Esophagus muscularis mucosa (tissue), 4 donors: ENCODE data around the gene PRMT9. TPM values are rescaled to one million over a fixed set of nuclear protein-coding genes. Genes with fewer than 3 reads are reported as not detected.

ENCODE experiments used
- DNase-seq: peaks from one replicate; pipeline ENCODE4 v3.0.0-alpha.2; 2017; ENCODE audit errors: extremely low spot score
- H3K27ac ChIP-seq, 4 donors: fragments of 200-600 bp; sonication (generic); replicated peaks in 1 of 4; 1 replicate in 3 of 4; 2 replicates in 1 of 4; pipeline ENCODE4 v1.5.1; 2016 to 2019; ENCODE audit warnings: mild to moderate bottlenecking in 1 of 4
- H3K27me3 ChIP-seq, 4 donors: fragments of 200-600 bp; sonication (generic); one replicate each; pipeline versions ENCODE4 v1.5.1 to v1.6.0; 2016 to 2019
- H3K36me3 ChIP-seq, 4 donors: fragments of 200-600 bp; sonication (generic); one replicate each; pipeline ENCODE4 v1.5.1; 2016 to 2019
- H3K4me1 ChIP-seq, 4 donors: fragments of 200-600 bp; sonication (generic); one replicate each; pipeline ENCODE4 v1.5.1; 2016 to 2019
- H3K4me3 ChIP-seq, 4 donors: fragments of 200-600 bp; sonication (generic); 1 replicate in 2 of 4; 2 replicates in 2 of 4; pipeline ENCODE4 v1.5.1; 2016 to 2019; ENCODE audit warnings: mild to moderate bottlenecking in 4 of 4, moderate library complexity in 1 of 4
- H3K9me3 ChIP-seq, 4 donors: fragments of 200-600 bp; sonication (generic); 1 replicate in 3 of 4; 2 replicates in 1 of 4; pipeline ENCODE4 v1.5.1; 2016 to 2019
- EP300 ChIP-seq: sonication (generic); formaldehyde crosslinking; IDR thresholded peaks from one replicate; pipeline ENCODE4 v1.6.1; 2017; ENCODE audit warnings: antibody characterized with exemption
- POLR2A ChIP-seq: fragments of 450-650 bp; IDR thresholded peaks from one replicate; pipeline ENCODE4 v1.6.1; 2017; ENCODE audit warnings: antibody characterized with exemption, moderate library complexity, mild to moderate bottlenecking, low read depth
- POLR2AphosphoS5 ChIP-seq, 2 donors: sonication (generic); formaldehyde crosslinking; IDR thresholded peaks; one replicate each; pipeline ENCODE4 v1.6.1; 2017; ENCODE audit warnings: antibody characterized with exemption in 2 of 2
- WGBS: methylation state at CpG from one replicate; pipeline ENCODE4 v1.1.5; 2018; 5-methylcytosine and 5-hydroxymethylcytosine counted together
- intact Hi-C: fragments of 100-400 bp; cut with DNase I; formaldehyde crosslinking; loops from one replicate; pipeline ENCODE4 v1.15.1; 2023
- total RNA-seq, 4 donors: library from RNA; depleted of rRNA; stranded (reverse); fragments of >200 nt; gene quantifications; one replicate each; pipeline versions ENCODE4 v1.1.0 to v1.2.1, GENCODE V29; 2016
- TF ChIP-seq, protein P1 (sequence below), 3 experiments: fragments of 200-600 bp in 2 of 3; fragments of 450-650 bp in 1 of 3; sonication (generic) in 2 of 3; IDR thresholded peaks; one replicate each; pipeline ENCODE4 v1.5.1; 2017 to 2019; ENCODE audit warnings: antibody characterized with exemption in 3 of 3, mild to moderate bottlenecking in 2 of 3, moderate library complexity in 1 of 3

PRMT9 gene
- total RNA-seq, 4 donors from 2014 or later, result 4.1 to 7.5 (median 6.4) TPM

DNA sequence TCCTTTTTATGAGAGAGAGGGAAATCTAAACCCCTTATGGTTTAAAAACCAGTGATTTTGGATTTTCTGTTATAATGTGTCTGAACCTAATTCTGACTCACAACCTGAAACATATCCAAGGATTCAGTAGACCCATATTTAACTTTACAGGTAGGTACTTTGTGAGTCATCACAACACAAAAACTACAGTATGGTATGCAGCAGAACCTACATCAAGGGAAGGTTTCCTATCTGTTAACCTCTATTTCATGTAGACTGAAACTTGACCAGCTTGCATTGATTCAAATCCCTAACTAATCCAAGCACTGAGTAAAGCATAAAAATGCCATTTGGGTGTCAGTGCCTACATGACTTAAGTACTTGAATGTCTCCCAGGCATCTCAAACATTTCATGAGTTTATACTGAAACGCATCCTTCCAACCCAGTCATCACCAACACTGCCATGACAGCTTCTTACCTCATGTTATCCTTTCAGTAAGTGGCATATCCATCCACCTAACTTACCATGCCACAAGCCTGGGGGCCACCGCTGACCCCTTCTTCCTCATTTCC is 43.6 kb upstream of the PRMT9 start:
- H3K27me3 ChIP-seq, result no peaks in the 10 kb centered on the region
- intact Hi-C loops, result no loop called here
- DNase-seq, result no peak
- no peaks in the 10 kb centered on the region for H3K36me3 ChIP-seq
- no peak overlapping the region for H3K4me3 ChIP-seq
- no peaks in the 10 kb centered on the region for H3K9me3 ChIP-seq
- H3K4me1 ChIP-seq, result peaks cover 0 to 7% (median 6%) of the 10 kb centered on the region in 4 donors
- 90% methylated on average over 2 of the region's 2 CpGs for WGBS
- TF ChIP-seq POLR2A, result no peak
- no peak overlapping the region for H3K27ac ChIP-seq

DNA sequence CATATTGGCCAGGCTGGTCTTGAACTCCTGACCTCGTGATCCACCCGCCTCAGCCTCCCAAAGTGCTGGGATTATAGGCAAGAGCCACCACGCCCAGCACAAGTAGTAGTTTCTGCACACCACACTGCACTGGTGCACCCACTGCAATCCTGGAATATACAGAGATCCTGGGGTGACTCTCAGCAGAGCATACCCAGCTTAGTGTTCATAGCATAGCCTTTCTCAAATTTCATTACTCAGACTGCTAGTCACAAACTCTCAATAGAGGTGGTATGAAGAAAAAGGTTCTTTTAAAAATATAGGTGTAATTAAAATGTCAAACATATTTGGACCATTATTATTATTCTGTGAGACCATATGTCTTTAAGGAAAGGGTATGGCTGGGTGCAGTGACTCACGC is 41.7 kb upstream of the PRMT9 start:
- Histone ChIP-seq H3K9me3 (no peaks in the 10 kb centered on the region), H3K27me3 (no peaks in the 10 kb centered on the region), H3K27ac (no peak overlapping the region), H3K4me3 (no peak overlapping the region), H3K36me3 (no peaks in the 10 kb centered on the region), H3K4me1 (no peaks in the 10 kb centered on the region)
- no peak for DNase-seq
- intact Hi-C loops, result no loop called here
- WGBS, result 97% methylated on average over 4 of the region's 4 CpGs
- TF ChIP-seq, protein P1, sequence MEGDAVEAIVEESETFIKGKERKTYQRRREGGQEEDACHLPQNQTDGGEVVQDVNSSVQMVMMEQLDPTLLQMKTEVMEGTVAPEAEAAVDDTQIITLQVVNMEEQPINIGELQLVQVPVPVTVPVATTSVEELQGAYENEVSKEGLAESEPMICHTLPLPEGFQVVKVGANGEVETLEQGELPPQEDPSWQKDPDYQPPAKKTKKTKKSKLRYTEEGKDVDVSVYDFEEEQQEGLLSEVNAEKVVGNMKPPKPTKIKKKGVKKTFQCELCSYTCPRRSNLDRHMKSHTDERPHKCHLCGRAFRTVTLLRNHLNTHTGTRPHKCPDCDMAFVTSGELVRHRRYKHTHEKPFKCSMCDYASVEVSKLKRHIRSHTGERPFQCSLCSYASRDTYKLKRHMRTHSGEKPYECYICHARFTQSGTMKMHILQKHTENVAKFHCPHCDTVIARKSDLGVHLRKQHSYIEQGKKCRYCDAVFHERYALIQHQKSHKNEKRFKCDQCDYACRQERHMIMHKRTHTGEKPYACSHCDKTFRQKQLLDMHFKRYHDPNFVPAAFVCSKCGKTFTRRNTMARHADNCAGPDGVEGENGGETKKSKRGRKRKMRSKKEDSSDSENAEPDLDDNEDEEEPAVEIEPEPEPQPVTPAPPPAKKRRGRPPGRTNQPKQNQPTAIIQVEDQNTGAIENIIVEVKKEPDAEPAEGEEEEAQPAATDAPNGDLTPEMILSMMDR (IDR thresholded peaks at IDR 0.05), result no peak
- TF ChIP-seq POLR2A (no peak), POLR2AphosphoS5 (IDR thresholded peaks at IDR 0.05) (no peak), EP300 (no peak)

DNA sequence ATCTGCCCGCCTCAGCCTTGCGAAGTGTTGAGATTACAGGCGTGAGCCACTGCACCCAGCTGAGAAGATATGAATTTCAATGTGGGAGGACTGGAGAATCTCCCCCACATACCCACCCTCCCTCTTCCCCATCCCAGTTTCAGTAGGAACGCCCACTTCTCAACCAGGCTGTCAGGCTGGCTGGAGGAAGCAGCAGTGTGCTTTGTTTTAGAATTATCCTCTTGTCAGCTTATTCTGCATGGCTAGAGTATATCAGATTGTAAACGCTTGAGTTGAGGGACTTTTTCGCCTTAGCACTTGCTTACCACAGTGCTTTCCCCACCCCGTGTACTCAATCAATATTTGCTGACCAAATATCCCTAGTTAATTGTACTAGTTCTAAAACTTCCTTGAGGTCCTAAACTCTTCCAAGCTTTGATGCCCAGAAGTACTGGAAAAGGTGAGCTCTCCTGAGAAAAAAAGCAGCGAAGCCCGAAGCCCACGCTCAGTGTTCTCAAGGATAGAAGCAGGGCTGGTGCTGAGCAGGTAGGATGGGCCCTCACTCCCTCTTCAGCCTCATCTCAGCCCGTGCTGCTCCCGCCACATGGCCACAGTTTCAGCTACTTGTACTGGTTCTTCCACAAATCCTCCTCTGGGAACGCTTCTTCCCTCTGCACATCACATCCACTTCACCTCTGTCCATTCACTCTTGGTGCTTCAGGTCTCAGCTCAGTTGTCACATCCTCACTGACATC is 40.7 kb upstream of the PRMT9 start:
- no peaks in the 10 kb centered on the region for H3K4me1 ChIP-seq
- TF ChIP-seq POLR2A (no peak), EP300 (no peak), POLR2AphosphoS5 (IDR thresholded peaks at IDR 0.05) (no peak)
- TF ChIP-seq, protein P1 (IDR thresholded peaks at IDR 0.05), result no peak
- 91% methylated on average over 13 of the region's 13 CpGs for WGBS
- intact Hi-C loops, result no loop called here
- no peaks in the 10 kb centered on the region for H3K9me3 ChIP-seq
- H3K4me3 ChIP-seq, result no peak overlapping the region
- DNase-seq, result no peak
- no peak overlapping the region for H3K27ac ChIP-seq
- H3K27me3 ChIP-seq, result no peaks in the 10 kb centered on the region
- no peaks in the 10 kb centered on the region for H3K36me3 ChIP-seq

DNA sequence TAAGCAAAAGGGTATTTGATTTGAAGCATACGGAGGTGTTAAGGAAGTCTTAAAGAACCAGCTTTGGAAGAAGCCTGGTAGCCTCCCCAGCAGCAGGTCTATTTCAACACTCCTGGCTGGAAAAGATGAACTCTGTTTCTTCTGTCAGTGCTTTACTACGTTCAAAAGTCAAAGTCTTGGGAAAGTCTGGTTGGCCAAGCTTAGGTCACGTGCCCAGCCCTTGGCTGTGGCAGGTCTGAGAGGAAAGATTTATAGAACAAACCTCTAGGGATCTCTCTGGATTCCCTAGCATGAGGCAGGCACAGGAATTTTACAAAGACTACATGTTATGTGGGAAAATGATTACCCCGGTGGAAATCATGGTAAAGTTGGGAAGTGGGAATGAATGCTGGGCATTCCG is 39.4 kb upstream of the PRMT9 start:
- no peak overlapping the region for H3K27ac ChIP-seq
- intact Hi-C loops, result no loop called here
- no peaks in the 10 kb centered on the region for H3K36me3 ChIP-seq
- 65% methylated on average over 5 of the region's 5 CpGs for WGBS
- no peak for DNase-seq
- H3K4me1 ChIP-seq, result no peaks in the 10 kb centered on the region
- H3K9me3 ChIP-seq, result no peaks in the 10 kb centered on the region
- H3K4me3 ChIP-seq, result no peak overlapping the region
- H3K27me3 ChIP-seq, result no peaks in the 10 kb centered on the region
- TF ChIP-seq POLR2AphosphoS5 (IDR thresholded peaks at IDR 0.05), result no peak
- TF ChIP-seq, protein P1 (IDR thresholded peaks at IDR 0.05), result no peak
- TF ChIP-seq EP300, result no peak

DNA sequence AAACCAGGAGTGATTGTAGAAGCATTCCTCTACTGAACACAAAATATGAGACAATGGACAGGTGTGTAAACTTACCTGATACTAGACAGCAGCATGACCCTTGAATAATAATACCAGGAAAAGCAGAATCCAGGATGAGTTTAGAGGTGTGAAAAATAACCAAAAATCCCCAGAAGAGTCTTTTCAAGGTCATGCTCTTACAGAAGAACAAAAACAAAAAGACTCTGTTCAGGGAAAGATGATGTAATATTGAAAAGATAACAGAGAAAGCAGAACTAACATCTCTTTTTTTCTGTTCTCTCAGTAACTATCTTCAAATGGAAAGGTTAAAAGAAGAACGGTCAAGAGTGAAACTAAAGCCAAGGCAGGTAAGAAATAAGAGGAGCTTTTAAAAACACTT is 33.9 kb upstream of the PRMT9 start:
- H3K4me1 ChIP-seq, result peaks cover 4 to 15% (median 9%) of the 10 kb centered on the region in 4 donors
- H3K9me3 ChIP-seq, result no peaks in the 10 kb centered on the region
- TF ChIP-seq EP300, result no peak
- TF ChIP-seq, protein P1 (IDR thresholded peaks at IDR 0.05), result no peak
- no peak for TF ChIP-seq POLR2AphosphoS5 (IDR thresholded peaks at IDR 0.05)
- TF ChIP-seq POLR2A, result no peak
- no peak overlapping the region for H3K4me3 ChIP-seq
- H3K36me3 ChIP-seq, result no peaks in the 10 kb centered on the region
- intact Hi-C loops, result no loop called here
- H3K27ac ChIP-seq, result no peak overlapping the region
- WGBS, result 74% methylated on average over 1 of the region's 1 CpG
- DNase-seq, result no peak
- H3K27me3 ChIP-seq, result no peaks in the 10 kb centered on the region
